ENCODE data around the gene CNNM1. TPM values are rescaled to one million over a fixed set of nuclear protein-coding genes. Genes with fewer than 3 reads are reported as not detected.

The CNNM1 gene
- total and polyA plus RNA-seq, 2 donors (not counting 3 experiments of a cell fraction or from before 2014, with no cell fraction given) = not detected

Other genes starting within 250 kb of the CNNM1 start
- gene HPSE2, start 93.5 kb upstream of the CNNM1 start, total RNA-seq = not detected in 2 replicates
- gene HPSE2, start 93.5 kb upstream of the CNNM1 start, polyA plus RNA-seq = not detected in 2 replicates
- gene GOT1, start 101.3 kb downstream of the CNNM1 start, total RNA-seq = 36.3 and 40.7 TPM in 2 replicates
- gene GOT1, start 101.3 kb downstream of the CNNM1 start, polyA plus RNA-seq = 14.4 and 16.2 TPM in 2 replicates
- gene NKX2-3, start 203.6 kb downstream of the CNNM1 start, total RNA-seq = not detected in 2 replicates
- gene NKX2-3, start 203.6 kb downstream of the CNNM1 start, polyA plus RNA-seq = not detected in 2 replicates

Data from endothelial cell of umbilical vein (primary cell).